ENCODE results near the gene TMEM140. TPM values are rescaled to one million over a fixed set of nuclear protein-coding genes. Genes with fewer than 3 reads are reported as not detected.

TMEM140 gene
- total and polyA plus RNA-seq, 2 of the 13 experiments (the other 11 are each of a cell fraction or from before 2014, with no cell fraction given), result 9.2 to 21.7 TPM

DNA sequence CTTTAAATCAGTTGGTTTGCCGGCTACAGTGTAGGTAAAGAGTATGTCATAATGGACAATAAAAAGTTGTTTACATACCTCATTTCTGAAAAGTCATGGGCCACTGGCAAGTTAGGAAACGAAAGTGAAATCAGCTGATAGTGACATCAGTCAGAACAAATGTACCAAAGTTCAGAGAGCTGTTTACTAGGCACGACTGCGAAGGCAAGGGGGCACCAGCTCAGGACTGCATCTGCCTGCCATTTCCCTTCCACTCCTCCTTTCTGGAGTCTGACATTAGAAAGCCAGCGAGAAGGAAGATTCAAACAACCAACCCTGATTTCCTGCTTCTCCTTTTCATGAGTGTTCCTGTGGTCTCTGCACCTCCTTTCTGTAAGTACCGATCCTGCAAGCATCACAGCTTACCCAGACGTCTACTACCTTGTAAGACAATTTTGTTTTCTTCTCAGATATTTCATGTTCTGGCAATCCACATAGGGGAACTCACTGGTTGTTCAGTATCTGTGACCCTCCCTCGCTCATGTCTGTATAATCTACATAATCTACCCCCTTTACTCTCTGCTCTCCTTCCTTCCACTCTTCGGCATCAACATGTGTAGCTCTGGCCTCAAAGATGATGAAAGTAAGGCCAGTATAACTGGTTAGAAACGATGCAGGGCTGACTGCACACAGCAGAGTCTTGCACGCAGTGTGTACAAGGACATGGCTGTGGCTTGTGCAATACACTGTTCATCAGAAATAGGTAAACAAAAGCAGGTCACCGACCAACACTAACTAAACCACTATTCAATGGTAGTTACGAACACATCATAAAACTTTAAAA, at the start of gene TMEM140 (continued):
- TF ChIP-seq FOXK1 (CRISPR knock-in tag; IDR thresholded peaks at IDR 0.05; ENCODE audit: borderline replicate concordance, low read depth) (peak; percentile 99), ZNF264 (CRISPR knock-in tag; IDR thresholded peaks at IDR 0.05) (peak; percentile 77; the same call in 1 of the 2 replicates), RFX3 (CRISPR knock-in tag; IDR thresholded peaks at IDR 0.05) (no peak), KLF9 (CRISPR knock-in tag; IDR thresholded peaks at IDR 0.05; ENCODE audit: low read depth) (no peak; the same call in 1 of the 2 replicates), ZNF530 (CRISPR knock-in tag; IDR thresholded peaks at IDR 0.05; ENCODE audit: low read depth) (no peak), CAMTA2 (CRISPR knock-in tag; IDR thresholded peaks at IDR 0.05; ENCODE audit: borderline replicate concordance) (no peak), POLR2AphosphoS5 (IDR thresholded peaks at IDR 0.05; ENCODE audit: low read depth, low read length) (peak; percentile 60; the same call in 1 of the 2 replicates), ZNF615 (CRISPR knock-in tag; IDR thresholded peaks at IDR 0.05; ENCODE audit: borderline replicate concordance) (no peak), BRCA1 (CRISPR knock-in tag; IDR thresholded peaks at IDR 0.05) (no peak), MEIS2 (CRISPR knock-in tag; IDR thresholded peaks at IDR 0.05) (peak; percentile 78), ZNF83 (CRISPR knock-in tag; IDR thresholded peaks at IDR 0.05; ENCODE audit: borderline replicate concordance) (no peak), PAF1 (CRISPR knock-in tag; IDR thresholded peaks at IDR 0.05) (0 out of 2 replicates have a peak, but pooled peaks have one; percentile 52), ZUFSP (CRISPR knock-in tag; IDR thresholded peaks at IDR 0.05; ENCODE audit: borderline replicate concordance) (no peak), ZNF354B (CRISPR knock-in tag; IDR thresholded peaks at IDR 0.05) (no peak), FOXM1 (CRISPR knock-in tag; IDR thresholded peaks at IDR 0.05) (no peak), NCOA2 (CRISPR knock-in tag; IDR thresholded peaks at IDR 0.05) (peak; percentile 80), ZBED4 (CRISPR knock-in tag; IDR thresholded peaks at IDR 0.05; ENCODE audit: borderline replicate concordance) (no peak)
- TF ChIP-seq, protein P1, sequence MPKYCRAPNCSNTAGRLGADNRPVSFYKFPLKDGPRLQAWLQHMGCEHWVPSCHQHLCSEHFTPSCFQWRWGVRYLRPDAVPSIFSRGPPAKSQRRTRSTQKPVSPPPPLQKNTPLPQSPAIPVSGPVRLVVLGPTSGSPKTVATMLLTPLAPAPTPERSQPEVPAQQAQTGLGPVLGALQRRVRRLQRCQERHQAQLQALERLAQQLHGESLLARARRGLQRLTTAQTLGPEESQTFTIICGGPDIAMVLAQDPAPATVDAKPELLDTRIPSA (CRISPR knock-in tag; IDR thresholded peaks at IDR 0.05; ENCODE audit: borderline replicate concordance), result no peak
- TF ChIP-seq, protein P2, sequence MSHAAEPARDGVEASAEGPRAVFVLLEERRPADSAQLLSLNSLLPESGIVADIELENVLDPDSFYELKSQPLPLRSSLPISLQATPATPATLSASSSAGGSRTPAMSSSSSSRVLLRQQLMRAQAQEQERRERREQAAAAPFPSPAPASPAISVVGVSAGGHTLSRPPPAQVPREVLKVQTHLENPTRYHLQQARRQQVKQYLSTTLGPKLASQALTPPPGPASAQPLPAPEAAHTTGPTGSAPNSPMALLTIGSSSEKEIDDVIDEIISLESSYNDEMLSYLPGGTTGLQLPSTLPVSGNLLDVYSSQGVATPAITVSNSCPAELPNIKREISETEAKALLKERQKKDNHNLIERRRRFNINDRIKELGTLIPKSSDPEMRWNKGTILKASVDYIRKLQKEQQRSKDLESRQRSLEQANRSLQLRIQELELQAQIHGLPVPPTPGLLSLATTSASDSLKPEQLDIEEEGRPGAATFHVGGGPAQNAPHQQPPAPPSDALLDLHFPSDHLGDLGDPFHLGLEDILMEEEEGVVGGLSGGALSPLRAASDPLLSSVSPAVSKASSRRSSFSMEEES (CRISPR knock-in tag; IDR thresholded peaks at IDR 0.05), result peak; percentile 94
- TF ChIP-seq, protein P3, sequence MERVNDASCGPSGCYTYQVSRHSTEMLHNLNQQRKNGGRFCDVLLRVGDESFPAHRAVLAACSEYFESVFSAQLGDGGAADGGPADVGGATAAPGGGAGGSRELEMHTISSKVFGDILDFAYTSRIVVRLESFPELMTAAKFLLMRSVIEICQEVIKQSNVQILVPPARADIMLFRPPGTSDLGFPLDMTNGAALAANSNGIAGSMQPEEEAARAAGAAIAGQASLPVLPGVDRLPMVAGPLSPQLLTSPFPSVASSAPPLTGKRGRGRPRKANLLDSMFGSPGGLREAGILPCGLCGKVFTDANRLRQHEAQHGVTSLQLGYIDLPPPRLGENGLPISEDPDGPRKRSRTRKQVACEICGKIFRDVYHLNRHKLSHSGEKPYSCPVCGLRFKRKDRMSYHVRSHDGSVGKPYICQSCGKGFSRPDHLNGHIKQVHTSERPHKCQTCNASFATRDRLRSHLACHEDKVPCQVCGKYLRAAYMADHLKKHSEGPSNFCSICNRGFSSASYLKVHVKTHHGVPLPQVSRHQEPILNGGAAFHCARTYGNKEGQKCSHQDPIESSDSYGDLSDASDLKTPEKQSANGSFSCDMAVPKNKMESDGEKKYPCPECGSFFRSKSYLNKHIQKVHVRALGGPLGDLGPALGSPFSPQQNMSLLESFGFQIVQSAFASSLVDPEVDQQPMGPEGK (CRISPR knock-in tag; IDR thresholded peaks at IDR 0.05), result peak; percentile 61
